ENCODE results near the gene ZNF618.

DNA sequence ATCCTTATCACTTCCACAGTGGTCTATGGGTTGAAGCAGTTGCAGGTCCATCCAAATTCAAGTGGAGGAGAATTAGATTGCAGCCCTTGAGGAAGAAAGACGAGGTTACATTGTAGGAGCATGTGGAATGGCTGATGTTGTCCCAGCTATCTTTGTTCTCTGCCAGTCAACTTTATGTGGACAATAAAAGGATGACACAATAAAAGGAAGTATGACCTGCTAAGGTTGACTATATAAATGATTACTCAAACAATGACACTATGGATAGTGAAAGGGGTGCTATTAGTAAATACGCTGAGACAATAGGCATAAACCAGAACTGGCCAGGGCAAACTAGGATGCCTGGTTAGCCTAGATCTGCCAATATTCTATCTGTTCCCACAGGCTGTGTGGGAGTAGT lies 12.8 kb upstream of the ZNF618 start:
- TF ChIP-seq CTCF (conservative IDR thresholded peaks at IDR 0.05; ENCODE audit: low read length) (no peak), EZH2phosphoT487 (IDR thresholded peaks at IDR 0.05; ENCODE audit: borderline replicate concordance, low read depth, low read length) (no peak)
